HCT116 (cell line): ENCODE results near the gene ZP3.

ENCODE experiments used
- CTCF ChIP-seq, 3 experiments: fragments of 200-600 bp in 1 of 3; sonication (generic) in 1 of 3; IDR thresholded peaks in 2 of 3; conservative IDR thresholded peaks in 1 of 3; 2 replicates each; pipeline ENCODE4 v1.5.1; 2012 to 2017; ENCODE audit warnings: low read depth in 2 of 3, low read length in 2 of 3, antibody characterized with exemption in 1 of 3, borderline replicate concordance in 1 of 3, control low read depth in 1 of 3, mild to moderate bottlenecking in 1 of 3, mixed read lengths in 1 of 3, mixed run types in 1 of 3, moderate library complexity in 1 of 3; ENCODE audit not compliant: insufficient read depth in 1 of 3
- EGR1 ChIP-seq: IDR thresholded peaks from 2 replicates; pipeline ENCODE4 v1.6.1; 2012; ENCODE audit warnings: low read depth
- POLR2A ChIP-seq: IDR thresholded peaks from 2 replicates; pipeline ENCODE4 v1.7.0; 2011; ENCODE audit warnings: borderline replicate concordance; ENCODE audit not compliant: insufficient read depth, insufficient read length; ENCODE audit errors: extremely low read depth
- POLR2AphosphoS5 ChIP-seq: IDR thresholded peaks from 2 replicates; pipeline ENCODE4 v1.6.1; 2011; ENCODE audit warnings: mild to moderate bottlenecking, low read depth, low read length, moderate library complexity
- RAD21 ChIP-seq: IDR thresholded peaks from 2 replicates; pipeline ENCODE4 v1.6.1; 2012; ENCODE audit warnings: low read depth, mild to moderate bottlenecking
- SP1 ChIP-seq: IDR thresholded peaks from 2 replicates; pipeline ENCODE4 v1.6.1; 2012; ENCODE audit warnings: low read depth
- ZNF274 ChIP-seq: fragments of 200-500 bp; sonication (Bioruptor generic); IDR thresholded peaks from 2 replicates; pipeline ENCODE4 v1.6.1; 2014; ENCODE audit warnings: mild to moderate bottlenecking, low read depth, low read length, inconsistent platforms

- TF ChIP-seq CTCF (IDR thresholded peaks at IDR 0.05 in 2 of 3, conservative IDR thresholded peaks at IDR 0.05 in 1 of 3; ENCODE audit: borderline replicate concordance in 1 of 3, insufficient read depth in 1 of 3, low read depth in 2 of 3, low read length in 2 of 3) (peak in 2 of 3 experiments; percentile 34 to 38; a peak in 4 of 6 replicates), ZNF274 (no peak), SP1 (no peak), RAD21 (no peak), POLR2A (no peak), EGR1 (no peak), POLR2AphosphoS5 (no peak)
Observed at GRCh38 chr7:76381814-76382213, 42.9 kb upstream of the ZP3 start.
